Loucy (cell line): ENCODE data around the gene SDE2.

Experiments used
- H2AFZ ChIP-seq: fragments of 200-600 bp; sonication (generic); 2 replicates; pipeline ENCODE4 v1.6.0; 2016; ENCODE audit warnings: antibody characterized with exemption, mild to moderate bottlenecking, low read length, moderate library complexity
- H3F3A ChIP-seq: fragments of 200-600 bp; 2 replicates; pipeline ENCODE4 v1.6.0; 2016; ENCODE audit warnings: antibody characterized with exemption, low read depth, mild to moderate bottlenecking
- H3K27me3 ChIP-seq: fragments of 200-600 bp; sonication (generic); 2 replicates; pipeline ENCODE4 v1.6.1; 2014; ENCODE audit warnings: low read length, mild to moderate bottlenecking; ENCODE audit not compliant: insufficient read depth, poor library complexity, severe bottlenecking
- H3K36me3 ChIP-seq: fragments of 200-600 bp; sonication (generic); 2 replicates; pipeline ENCODE4 v1.6.1; 2016; ENCODE audit warnings: low read length; ENCODE audit not compliant: insufficient read depth
- H3K4me1 ChIP-seq: fragments of 200-600 bp; sonication (generic); 2 replicates; pipeline ENCODE4 v1.5.1; 2014; ENCODE audit warnings: low read length, mild to moderate bottlenecking; ENCODE audit not compliant: insufficient read depth, poor library complexity, severe bottlenecking
- H3K4me2 ChIP-seq: fragments of 200-600 bp; sonication (generic); 2 replicates; pipeline ENCODE4 v1.6.0; 2014; ENCODE audit warnings: antibody characterized with exemption, low read length, low read depth, mild to moderate bottlenecking; ENCODE audit not compliant: poor library complexity, severe bottlenecking
- H3K4me3 ChIP-seq: fragments of 200-600 bp; sonication (generic); 2 replicates; pipeline ENCODE4 v1.5.1; 2014; ENCODE audit warnings: low read length, mild to moderate bottlenecking, mixed read lengths; ENCODE audit not compliant: poor library complexity, severe bottlenecking
- H3K79me2 ChIP-seq: fragments of 200-600 bp; sonication (generic); 2 replicates; pipeline ENCODE4 v1.6.1; 2014; ENCODE audit warnings: low read length; ENCODE audit not compliant: insufficient read depth
- H3K9ac ChIP-seq: fragments of 200-600 bp; sonication (generic); 2 replicates; pipeline ENCODE4 v1.6.0; 2014; ENCODE audit warnings: mild to moderate bottlenecking, low read depth, low read length, moderate library complexity; ENCODE audit not compliant: poor library complexity, severe bottlenecking
- H3K9me2 ChIP-seq: fragments of 200-600 bp; sonication (generic); replicated peaks from 2 replicates; pipeline ENCODE4 v1.6.1; 2016; ENCODE audit warnings: low read depth, low read length, mixed read lengths
- H3K9me3 ChIP-seq: fragments of 200-600 bp; sonication (generic); 2 replicates; pipeline ENCODE4 v1.6.1; 2014; ENCODE audit warnings: mild to moderate bottlenecking, antibody characterized with exemption, low read length, low read depth; ENCODE audit not compliant: insufficient read depth
- H4K20me1 ChIP-seq: fragments of 200-600 bp; sonication (generic); 2 replicates; pipeline ENCODE4 v1.6.0; 2014; ENCODE audit warnings: antibody characterized with exemption, low read length, mild to moderate bottlenecking; ENCODE audit not compliant: insufficient read depth, poor library complexity, severe bottlenecking
- CTCF ChIP-seq: fragments of 200-600 bp; sonication (generic); conservative IDR thresholded peaks from 2 replicates; pipeline ENCODE4 v1.5.1; 2014; ENCODE audit warnings: mild to moderate bottlenecking, antibody characterized with exemption, low read length
- EZH2phosphoT487 ChIP-seq: fragments of 200-600 bp; IDR thresholded peaks from 2 replicates; pipeline ENCODE4 v1.6.1; 2018; ENCODE audit warnings: antibody characterized with exemption, mild to moderate bottlenecking, moderate library complexity, borderline replicate concordance

The SDE2 gene

GRCh38 chr1:225999227-225999911 is at the start of gene SDE2:
Gene SDE2 (minus strand): TSS chr1:225999343. CDS start chr1:225999312, 31 bp downstream.
- Histone ChIP-seq H2AFZ (peak within 1 kb of the TSS; percentile 80), H3K4me3 (peak within 1 kb of the TSS; percentile 95), H3K36me3 (peaks cover 8% of the 10 kb centered on the region), H3K9ac (peak within 1 kb of the TSS; percentile 95), H3K4me2 (peak within 1 kb of the TSS; percentile 99), H3K27me3 (no peaks in the 10 kb centered on the region), H3K79me2 (peaks cover 70% of the 10 kb centered on the region), H4K20me1 (peaks cover 36% of the 10 kb centered on the region), H3F3A (peaks cover 20% of the 10 kb centered on the region), H3K4me1 (peaks cover 82% of the 10 kb centered on the region), H3K9me3 (no peaks in the 10 kb centered on the region), H3K9me2 (no peaks in the 10 kb centered on the region)
- TF ChIP-seq CTCF (no peak), EZH2phosphoT487 (peak; percentile 20; the same call in 1 of the 2 replicates)

GRCh38 chr1:226048886-226049285 is 49.7 kb upstream of the SDE2 start:
- Histone ChIP-seq H3K4me2 (no peak overlapping the region), H3K4me3 (no peak overlapping the region), H3K9ac (no peak overlapping the region)

GRCh38 chr1:226047495-226047894 is 48.4 kb upstream of the SDE2 start:
- no peak overlapping the region for H2AFZ ChIP-seq
- H3K36me3 ChIP-seq, result no peaks in the 10 kb centered on the region
- no peak overlapping the region for H3K4me2 ChIP-seq
- H3K4me1 ChIP-seq, result no peaks in the 10 kb centered on the region
- no peaks in the 10 kb centered on the region for H4K20me1 ChIP-seq
- H3F3A ChIP-seq, result no peaks in the 10 kb centered on the region
- no peak overlapping the region for H3K4me3 ChIP-seq
- no peaks in the 10 kb centered on the region for H3K9me3 ChIP-seq
- no peaks in the 10 kb centered on the region for H3K79me2 ChIP-seq
- TF ChIP-seq EZH2phosphoT487 (no peak), CTCF (no peak)
- H3K27me3 ChIP-seq, result no peaks in the 10 kb centered on the region
- H3K9me2 ChIP-seq, result no peaks in the 10 kb centered on the region
- no peak overlapping the region for H3K9ac ChIP-seq

More at GRCh38 chr1:226048886-226049285, 49.7 kb upstream of the SDE2 start:
- Histone ChIP-seq H2AFZ (no peak overlapping the region), H3F3A (no peaks in the 10 kb centered on the region), H4K20me1 (no peaks in the 10 kb centered on the region), H3K9me2 (no peaks in the 10 kb centered on the region), H3K27me3 (no peaks in the 10 kb centered on the region), H3K4me1 (no peaks in the 10 kb centered on the region), H3K79me2 (no peaks in the 10 kb centered on the region), H3K9me3 (no peaks in the 10 kb centered on the region), H3K36me3 (no peaks in the 10 kb centered on the region)
- TF ChIP-seq EZH2phosphoT487, result no peak
- no peak for TF ChIP-seq CTCF
